GM21737 (cell line): ENCODE results near the gene L3HYPDH.
A peak's percentile ranks its signal among the peaks of the same experiment; 100 is the strongest.
"Not testable (repeated sequence)": the region's sequence is repeated elsewhere in the genome, so short reads cannot be mapped to it uniquely, and the experiment has no call there.

Experiments
- ATAC-seq: cut with Tn5 transposase; IDR thresholded peaks from one replicate; pipeline ENCODE4 v1.9.1; 2021; ENCODE audit warnings: mild to moderate bottlenecking, moderate library complexity; ENCODE audit not compliant: unreplicated experiment

The L3HYPDH gene

DNA sequence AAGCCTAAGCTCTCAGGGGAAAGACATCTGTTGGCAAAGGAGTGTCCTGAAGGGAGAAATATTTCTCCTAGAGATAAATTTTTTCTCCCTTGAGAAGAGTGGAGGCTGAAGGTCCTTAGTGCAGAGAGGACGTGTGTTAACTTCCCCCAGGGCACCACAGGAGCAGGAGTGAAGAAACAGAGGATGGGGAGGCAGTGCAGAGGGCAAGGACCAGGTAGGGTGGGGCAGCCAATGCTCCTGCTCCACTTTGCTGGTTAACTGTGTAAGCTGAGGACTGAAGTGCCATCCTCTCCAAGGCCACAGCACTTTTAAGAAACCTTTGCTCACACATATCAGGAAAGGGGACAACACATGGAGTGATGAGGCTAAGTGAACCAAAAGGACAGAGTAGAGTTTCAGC lies 4.0 kb downstream of the L3HYPDH start:
- no peak for ATAC-seq

DNA sequence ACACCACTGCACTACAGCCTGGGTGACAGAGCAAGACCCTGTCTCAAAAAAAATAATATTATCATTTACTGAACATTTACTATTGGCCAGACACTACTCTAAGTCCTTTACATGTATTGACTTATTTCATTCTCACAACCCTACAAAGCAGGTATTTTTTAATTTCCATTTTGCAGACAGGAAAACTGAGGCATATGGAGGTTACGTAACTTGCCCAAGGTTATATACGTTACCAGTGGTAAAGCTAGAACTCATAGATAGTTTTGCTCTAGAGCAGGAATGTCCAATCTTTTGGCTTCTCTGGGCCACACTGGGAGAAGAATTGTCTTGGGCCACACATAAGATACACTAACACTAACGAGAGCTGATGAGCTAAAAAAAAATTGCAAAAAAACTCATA lies 5.7 kb downstream of the L3HYPDH start:
- no peak for ATAC-seq

DNA sequence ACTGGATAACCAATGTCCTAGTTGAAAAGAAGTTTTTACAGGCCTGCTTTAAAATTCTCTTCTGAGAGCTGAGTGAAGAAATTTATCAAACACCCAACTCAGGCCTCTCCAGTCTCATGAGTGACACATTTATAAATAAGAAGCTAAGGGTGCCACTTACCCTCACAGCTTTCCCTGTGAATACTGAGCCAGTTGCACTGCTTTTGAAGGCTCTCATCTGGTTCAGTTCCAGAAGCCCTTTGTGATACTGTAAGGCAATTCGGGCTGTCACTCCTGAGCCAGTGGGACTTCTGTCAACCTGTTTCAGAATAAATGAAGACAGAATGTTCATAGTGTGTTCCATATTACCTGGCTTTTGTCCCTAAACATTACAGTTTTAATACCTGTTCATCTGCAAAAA lies 8.5 kb downstream of the L3HYPDH start:
- ATAC-seq, result no peak

DNA sequence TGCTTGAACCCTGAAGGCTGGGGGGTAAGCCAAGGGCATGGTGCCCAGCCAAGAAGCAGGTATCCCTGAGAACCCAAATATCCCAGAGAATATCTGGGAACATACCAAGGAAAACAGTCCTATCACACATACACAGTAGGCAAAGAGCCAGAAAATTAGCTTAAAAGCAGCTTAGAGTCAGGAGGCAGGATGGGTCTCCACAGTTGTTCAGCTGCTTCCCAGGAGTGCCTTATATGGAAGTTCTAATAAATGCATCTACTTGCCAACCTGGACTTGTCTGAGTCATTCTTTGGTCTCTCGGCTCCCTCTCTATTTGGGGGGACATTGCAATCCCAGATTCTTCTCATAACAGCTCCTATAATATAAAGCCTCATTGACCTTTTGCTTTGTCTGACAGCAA lies 10.0 kb downstream of the L3HYPDH start:
- ATAC-seq, result no peak

DNA sequence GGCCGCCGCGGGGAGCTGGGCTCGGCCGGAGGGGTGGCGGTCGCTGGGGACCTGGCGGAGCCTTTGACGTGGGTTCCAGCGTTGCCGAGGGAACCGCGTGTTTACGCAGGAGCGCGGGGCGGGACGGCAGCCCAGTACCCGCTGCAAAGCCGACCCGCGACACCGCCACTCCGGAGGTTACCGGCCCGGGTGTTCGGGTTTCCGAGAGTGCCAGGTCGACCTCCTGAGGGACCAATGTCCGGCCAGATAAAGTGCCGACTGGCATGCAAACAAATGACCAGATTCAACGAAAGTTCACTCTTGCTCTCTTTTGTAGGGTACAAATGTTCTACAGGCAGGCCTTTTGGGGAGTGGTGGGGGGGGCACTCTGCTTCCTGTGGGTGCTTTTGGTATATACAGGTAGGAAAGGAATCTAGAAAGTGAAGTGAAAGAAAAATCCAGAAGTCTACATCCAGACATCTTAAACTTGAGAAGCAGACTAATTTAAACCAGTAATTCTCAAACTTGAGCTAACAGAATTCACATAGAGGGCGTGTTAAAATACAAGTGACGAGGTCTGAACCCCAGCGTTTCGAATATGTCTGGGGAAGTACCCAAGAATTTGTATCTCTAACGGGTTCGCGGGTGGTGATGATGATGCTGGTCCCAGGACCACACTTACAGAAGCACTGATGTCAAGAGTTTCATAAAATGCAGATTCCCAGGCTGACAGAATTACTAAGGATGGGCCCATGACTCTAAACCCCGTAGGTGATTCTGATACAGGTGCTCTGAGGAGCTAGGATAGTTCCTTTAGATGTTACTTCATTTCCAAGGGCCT lies 18.7 kb downstream of the L3HYPDH start, which contains the start of gene GPR135:
TSS of gene GPR135 (minus strand) at position 65 of the 820 bp plus-strand sequence. CDS start 154 bp downstream, outside the sequence.
- ATAC-seq, result peak; percentile 30

DNA sequence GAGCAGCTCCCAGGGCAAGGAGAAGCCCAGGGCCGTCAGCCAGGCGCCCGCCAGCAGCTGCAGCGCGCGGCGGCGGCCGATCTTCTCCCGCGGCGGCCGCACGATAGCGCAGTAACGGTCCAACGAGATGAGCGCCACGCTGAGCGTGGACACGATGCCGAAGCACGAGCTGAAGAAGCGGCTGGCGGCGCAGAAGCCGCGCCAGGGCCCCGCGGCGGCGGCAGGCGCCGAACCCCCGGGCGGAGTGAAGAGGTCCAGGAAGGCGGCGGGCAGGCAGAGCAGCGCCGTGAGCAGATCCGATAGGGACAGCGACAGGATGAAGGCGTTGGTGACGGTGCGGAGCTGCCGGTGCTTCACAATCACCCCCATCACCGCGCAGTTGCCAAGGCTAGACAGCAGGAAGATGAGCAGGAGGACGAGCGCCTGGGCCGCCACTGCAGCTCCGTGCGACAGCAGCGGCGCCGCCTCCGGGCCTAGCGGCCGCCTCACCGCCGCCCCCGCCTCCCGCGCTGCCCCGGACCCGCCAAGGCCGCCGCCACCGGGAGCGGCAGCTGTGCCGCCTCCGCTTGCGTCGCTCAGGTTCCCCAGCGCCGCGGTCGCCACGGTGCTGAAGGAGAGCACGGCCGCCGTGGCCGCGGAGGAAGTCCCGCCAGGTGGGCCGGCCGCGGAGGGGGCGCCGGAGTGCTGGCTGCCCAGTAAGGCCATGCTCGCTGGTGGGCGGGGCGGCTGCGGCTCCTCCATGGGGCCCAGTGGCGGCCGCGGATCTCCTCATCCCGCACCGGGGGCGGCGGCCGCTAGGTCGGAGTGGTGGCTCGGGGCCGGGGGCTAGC lies 19.5 kb downstream of the L3HYPDH start:
- ATAC-seq, result peak; percentile 69

DNA sequence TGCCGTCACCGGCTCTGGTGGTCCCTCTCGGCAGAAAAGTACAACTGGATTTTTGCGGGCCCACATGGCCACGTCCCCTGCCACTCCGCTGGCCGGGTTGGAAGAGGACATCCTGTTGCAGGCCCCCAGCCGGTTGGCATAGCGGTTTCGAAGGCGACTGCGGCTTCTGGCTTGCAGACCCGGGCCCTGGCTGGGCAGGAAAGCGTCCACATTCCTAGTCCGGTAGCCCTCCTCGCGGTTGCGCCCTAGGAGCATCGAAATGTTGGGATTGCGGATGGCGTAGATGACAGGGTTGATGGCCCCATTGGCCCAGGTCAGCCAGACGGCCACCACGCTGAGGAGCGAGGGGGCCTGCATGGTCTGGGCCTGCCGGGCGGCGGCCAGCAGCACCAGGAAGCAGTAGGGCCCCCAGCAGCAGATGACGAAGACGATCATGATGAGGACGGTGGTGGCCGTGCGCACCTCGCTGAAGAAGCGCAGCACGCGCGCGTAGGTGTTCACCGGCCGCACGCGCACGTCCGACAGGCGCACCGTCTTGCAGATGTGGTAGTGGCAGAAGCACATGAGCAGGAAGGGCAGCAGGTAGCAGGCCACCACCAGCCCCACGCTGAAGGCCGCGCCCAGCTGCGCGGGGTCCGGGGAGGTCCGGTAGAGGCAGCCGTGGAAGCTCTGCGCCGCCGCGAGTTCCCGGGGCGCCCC lies 20.3 kb downstream of the L3HYPDH start:
- peak; percentile 34 for ATAC-seq

DNA sequence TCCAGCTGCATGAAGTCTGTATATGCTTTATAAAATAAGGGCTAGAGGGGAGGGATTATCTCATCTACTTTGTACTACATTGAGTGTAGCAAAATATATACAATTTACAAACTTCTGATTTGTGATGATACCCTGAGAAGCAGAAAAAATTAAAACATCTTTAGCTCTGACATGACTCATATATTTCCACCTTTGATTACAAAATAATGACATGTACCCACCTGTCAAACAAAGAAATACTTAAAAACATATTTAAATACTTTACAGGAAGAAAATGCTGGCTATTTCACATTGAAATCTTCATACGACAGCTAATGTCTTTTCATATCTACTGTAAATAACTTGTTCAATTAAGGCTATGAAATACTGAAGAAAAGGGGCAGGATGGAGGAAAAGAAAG lies 22.3 kb downstream of the L3HYPDH start:
- ATAC-seq, result no peak

DNA sequence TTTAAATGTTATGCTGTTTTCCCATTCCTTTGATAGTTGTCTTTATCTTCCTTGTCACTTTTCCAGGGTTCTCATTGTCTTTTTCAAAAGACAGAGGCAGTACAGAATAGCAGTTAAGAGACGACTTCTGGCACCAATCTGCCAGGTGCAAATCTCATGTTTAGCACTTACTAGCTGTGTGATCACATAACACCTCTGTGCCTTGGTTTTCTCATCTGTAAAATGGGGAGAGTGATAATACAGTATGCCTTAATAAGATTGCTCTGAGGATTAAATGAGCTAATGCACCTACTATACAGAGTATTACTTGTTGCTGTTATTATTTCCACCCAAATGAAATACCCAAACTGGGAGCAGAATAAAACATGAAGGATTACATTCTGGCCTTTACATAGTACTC lies 23.8 kb downstream of the L3HYPDH start:
- ATAC-seq, result no peak

DNA sequence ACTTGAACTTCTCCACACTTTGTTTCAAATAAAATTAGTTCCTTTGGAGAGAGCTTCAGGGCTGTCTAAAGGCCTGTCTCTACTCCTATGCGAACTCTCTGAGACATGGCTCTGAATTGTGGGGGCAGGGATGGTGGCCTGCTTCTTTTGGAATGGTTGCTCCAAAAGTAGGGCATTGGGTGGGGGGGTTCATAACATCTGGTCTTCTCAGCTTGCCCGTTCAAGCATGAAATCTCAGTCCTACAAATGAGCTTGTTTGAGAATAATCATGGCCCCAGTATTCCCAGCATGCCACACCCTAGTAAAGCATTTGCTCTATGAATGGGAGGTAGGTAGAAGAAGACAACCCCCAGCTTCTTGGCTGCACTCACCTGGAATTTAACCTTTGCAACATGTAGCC lies 25.7 kb downstream of the L3HYPDH start:
- no peak for ATAC-seq

DNA sequence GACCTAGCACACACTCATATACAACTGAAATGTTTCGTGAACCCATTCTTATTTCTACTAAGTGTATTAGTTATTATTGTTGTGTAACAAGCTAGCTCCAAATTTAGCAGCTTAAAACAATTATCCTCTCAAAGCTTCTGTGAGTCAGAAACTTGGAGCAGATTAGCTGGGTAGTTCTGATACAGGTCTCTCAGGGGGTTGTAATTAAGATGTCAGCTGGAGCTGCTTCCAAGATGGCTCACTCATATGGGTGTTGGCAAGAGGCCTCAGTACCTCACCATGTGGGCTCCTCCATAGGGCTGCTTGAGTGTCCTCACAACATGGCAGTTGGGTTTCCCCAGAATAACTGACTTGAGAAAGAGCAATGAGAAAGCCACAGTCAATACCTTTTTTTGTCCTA lies 28.8 kb downstream of the L3HYPDH start:
- no peak for ATAC-seq

DNA sequence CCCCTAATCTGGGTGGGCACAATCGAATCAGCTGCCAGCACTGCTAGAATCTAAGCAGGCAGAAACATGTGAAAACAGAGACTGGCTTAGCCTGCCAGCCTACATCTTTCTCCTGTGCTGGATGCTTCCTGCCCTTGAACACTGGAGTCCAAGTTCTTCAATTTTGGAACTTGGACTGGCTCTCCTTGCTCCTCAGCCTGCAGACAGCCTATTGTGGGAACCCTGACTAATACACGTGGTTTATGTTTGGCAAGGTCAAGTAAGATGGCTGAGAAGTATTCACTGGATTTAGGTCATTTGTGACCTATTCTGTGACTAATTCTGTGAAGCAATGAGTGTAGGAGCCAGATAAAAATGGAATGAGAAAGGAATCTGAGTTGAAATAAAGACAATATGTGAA lies 30.1 kb downstream of the L3HYPDH start:
- no peak for ATAC-seq

DNA sequence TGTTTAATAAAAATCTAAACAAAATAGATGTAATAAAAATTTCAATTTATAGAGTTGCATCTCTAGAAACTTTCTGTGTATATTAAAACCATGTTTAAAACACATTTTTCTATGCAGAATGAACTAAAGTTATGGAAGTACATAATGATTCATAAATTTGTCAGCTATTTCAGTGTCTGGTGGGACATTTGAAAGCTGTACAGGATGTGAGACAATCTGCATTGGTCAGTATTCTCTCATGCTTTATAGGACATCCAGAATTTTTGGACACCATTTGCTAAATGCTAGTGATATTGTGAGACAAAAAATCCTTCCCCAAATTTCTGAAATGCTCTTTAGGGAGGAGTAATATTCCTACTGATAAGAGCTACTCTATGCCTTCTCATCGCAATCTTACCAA lies 32.4 kb downstream of the L3HYPDH start:
- no peak for ATAC-seq

DNA sequence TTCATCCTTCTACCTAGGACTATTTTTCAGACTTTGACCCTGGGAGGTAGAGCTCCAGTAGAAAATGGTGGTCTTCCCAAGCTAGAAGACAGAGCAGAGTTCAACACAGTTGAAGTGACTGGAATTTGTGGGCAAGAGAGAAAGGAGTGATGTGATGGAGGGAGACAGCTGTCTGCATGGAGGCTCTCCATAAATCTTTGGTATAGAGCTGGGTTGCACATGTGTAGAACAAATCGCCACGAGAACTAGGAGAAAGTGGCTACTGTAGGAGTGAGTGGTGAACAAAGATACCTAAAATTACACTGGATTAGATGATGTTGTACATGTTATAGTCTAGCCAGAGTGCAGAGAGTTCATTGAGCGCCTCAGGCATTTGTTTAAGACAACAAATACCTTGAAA lies 33.5 kb downstream of the L3HYPDH start:
- no peak for ATAC-seq

DNA sequence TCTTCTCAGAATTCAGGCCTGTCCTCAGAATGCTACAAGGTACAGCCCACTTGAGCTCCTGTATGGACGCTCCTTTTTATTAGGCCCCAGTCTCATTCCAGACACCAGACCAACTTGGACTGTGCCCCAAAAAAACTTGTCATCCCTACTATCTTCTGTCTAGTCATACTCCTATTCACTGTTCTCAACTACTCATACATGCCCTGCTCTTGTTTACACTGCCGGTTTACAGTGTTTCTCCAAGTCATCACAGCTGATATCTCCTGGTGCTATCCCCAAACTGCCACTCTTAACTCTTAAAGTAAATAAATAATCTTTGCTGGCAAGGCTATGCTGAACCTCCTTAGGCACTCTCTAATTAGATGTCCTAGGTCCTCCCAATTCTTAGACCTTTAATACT lies 35.5 kb downstream of the L3HYPDH start:
- ATAC-seq, result not testable (repeated sequence)

DNA sequence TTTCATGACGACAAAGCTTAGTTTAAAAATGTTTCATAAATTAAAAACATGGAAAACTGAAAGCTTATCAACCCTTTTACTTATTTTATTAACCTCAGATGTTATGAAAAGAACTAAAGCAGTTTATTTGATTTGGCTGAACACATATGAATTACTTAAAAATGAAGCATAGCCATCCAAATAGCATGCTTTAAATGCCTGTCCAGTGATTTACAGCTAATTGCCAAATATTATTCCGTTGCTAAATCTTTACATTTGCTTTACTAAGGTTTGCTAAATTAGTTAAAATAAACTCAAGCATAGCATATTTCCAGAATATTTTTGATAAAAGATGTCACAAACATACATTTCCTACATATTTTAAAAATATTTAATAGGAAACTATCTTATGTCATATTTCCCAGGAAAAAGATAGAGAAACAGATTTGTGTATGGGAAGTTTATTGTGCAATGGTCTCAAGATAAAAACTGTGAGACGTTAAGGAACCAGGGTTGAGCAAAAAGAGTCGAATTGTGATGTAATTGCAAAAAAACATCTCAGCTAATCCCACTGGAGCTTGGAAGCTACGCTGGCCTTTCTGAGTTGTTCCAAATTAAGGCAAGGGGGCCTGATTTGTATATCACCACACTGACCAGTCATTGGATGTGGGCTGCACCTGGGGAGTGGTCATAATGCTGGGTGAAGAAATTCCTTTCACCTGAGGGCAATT lies 44.8 kb downstream of the L3HYPDH start:
- ATAC-seq, result no peak

DNA sequence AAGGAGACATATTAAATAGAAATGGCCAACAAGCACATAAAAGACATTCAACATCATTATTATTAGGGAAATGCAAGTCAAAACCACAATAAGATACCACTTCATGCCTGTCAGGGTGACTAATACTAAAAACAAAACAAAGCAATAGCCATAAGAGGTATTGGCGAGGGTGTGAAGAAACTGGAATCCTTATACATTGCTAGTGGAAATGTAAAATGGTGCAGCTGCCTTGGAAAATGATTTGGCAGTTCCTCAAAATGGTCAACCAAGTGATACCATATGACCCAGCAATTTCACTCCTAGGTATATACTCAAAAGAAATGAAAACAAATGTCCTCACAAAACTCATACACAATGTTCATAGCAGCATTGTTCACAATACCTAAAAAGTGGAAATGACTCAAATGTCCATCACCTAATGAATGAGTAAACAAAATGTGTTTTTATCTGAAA lies 46.0 kb downstream of the L3HYPDH start:
- no peak for ATAC-seq

DNA sequence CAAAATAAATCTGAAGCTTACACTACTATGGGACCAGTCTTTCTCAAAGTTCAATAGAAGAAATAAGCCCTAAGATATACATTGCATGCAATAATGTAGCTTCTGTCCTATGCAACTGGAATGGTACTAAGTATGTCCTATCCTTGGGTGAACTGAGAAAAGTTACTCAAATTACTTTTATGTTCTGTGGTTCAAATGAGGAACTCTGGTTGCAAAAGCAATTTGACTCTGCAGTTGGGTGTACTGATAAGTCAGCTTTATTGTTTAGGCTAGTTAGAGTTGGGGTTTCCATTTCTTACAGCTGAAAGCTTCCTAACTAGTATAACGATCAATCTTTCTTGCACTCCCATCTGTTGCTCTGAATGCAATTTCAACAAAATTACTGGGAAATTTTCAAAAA lies 48.2 kb downstream of the L3HYPDH start:
- ATAC-seq, result no peak

DNA sequence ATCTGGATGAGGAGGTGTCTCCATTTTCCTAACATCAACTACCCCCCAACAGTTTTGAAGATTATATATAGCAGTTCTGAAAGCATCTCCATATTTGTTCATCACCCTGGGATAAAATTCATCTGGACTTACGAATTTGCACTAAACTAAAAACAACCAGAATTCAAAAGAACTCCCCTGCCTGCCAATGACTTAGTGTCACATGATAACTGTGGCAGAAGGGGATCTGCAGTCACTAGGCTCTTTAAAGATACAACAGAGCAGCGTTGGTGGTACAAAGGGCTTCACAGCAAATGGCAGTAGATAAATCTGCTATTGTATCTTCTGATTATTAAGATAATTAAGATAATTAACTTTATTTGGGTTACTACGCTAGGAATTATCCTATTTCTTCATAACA lies 49.1 kb downstream of the L3HYPDH start:
- no peak for ATAC-seq

DNA sequence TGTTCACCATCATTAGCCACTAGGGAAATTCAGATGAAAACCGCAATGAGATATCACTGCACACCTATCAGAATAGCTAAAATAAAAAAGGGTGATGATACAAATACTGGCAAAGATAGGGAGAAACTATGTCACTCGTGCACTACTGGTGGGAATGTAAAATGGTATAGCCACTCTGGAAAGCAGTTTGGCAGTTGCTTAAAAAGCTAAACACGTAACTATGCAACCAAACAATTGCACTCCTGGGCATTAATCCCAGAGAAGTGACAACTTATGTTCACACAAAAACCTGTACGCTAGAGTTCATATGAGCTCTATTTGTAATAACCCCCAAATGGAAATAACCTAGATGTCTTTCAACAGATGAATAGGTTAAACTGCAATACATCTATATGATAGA lies 54.4 kb downstream of the L3HYPDH start:
- ATAC-seq, result no peak

DNA sequence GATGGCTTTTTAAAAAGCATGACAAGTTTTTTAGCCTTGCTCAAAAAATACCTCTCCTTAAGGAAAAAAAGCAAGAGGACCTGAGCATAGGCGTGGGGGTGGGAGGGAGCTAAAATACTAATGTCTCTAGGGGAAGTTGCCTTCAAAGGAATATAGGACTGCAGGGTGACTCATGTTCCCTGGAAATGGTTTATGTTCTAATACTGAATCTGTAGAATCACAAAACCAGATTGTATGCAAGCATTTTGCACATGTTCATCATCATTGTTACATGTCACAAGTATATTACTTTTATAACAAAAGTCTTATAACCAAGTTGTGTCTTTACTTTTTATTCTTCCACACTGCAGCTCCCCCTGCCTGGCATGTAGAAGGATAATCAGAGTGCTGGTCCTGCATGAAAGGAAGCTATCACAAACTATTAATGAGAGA lies 55.6 kb downstream of the L3HYPDH start:
- ATAC-seq, result no peak
